Activated T-cell treated with anti-CD3 and anti-CD28 coated beads, Interleukin-2, amount 50 U/mL, for 24 hours (primary cell): ENCODE measurements around the gene CDK5R1.
"Not testable (repeated sequence)": the region's sequence is repeated elsewhere in the genome, so short reads cannot be mapped to it uniquely, and the experiment has no call there.

Experiments used
- DNase-seq: peaks from one replicate; pipeline ENCODE4 v3.0.0-alpha.2; 2020
- H3K27ac Mint-ChIP-seq: 2 replicates; pipeline ENCODE4 v1.8.0; 2020; ENCODE audit warnings: mild to moderate bottlenecking, mixed read lengths
- H3K27me3 Mint-ChIP-seq: 2 replicates; pipeline ENCODE4 v1.8.0; 2020; ENCODE audit warnings: mixed read lengths
- H3K36me3 Mint-ChIP-seq: 2 replicates; pipeline ENCODE4 v1.8.0; 2020; ENCODE audit warnings: low read depth, mixed read lengths
- H3K4me1 Mint-ChIP-seq: 2 replicates; pipeline ENCODE4 v1.8.0; 2020; ENCODE audit warnings: low read depth, mixed read lengths
- H3K4me3 Mint-ChIP-seq: 2 replicates; pipeline ENCODE4 v1.8.0; 2020; ENCODE audit warnings: mild to moderate bottlenecking, moderate library complexity, mixed read lengths
- H3K9me3 Mint-ChIP-seq: 2 replicates; pipeline ENCODE4 v1.8.0; 2020; ENCODE audit warnings: mixed read lengths

CDK5R1 gene

DNA sequence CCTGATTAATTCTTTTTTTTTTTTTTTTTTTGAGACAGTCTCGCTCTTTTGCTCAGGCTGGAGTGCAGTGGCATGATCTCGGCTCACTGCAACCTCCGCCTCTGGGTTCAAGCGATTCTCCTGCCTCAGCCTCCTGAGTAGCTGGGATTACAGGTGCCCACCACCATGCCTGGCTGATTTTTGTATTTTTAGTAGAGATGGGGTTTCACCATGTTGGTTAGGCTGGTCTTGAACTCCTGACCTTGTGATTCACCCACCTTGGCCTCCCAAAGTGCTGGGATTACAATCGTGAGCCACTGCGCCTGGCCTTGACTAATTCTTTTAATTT lies 37.7 kb downstream of the CDK5R1 start:
- H3K27me3 Mint-ChIP-seq, H3K4me3 Mint-ChIP-seq, H3K9me3 Mint-ChIP-seq, H3K36me3 Mint-ChIP-seq, DNase-seq: not testable (repeated sequence)
- peak overlapping the region; percentile 99 for H3K27ac Mint-ChIP-seq
- H3K4me1 Mint-ChIP-seq, result peaks cover 67% of the 10 kb centered on the region

DNA sequence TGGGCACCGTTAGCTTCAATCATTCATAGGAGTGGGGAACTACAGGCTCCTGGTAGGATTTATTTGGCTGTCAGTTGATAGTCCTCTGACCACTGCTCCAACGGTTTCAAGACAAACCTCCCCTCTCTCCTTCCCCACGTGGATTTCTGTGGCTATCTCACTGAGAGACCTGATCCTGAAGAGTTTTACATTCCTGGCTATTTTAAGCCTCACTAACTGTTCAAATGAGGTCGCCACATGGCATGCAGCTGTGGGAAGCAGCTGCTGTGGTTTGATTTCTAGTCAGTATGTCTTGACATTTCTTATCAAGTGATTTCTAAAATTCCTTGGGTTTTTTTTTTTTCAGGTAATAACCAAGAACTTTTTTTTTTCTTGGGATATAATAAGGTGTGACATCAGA lies 38.3 kb downstream of the CDK5R1 start:
- Mint-ChIP-seq H3K27ac (peak overlapping the region; percentile 15), H3K36me3 (no peaks in the 10 kb centered on the region), H3K27me3 (peaks cover 3% of the 10 kb centered on the region), H3K9me3 (no peaks in the 10 kb centered on the region), H3K4me1 (peaks cover 61% of the 10 kb centered on the region), H3K4me3 (no peak overlapping the region)
- DNase-seq, result no peak

DNA sequence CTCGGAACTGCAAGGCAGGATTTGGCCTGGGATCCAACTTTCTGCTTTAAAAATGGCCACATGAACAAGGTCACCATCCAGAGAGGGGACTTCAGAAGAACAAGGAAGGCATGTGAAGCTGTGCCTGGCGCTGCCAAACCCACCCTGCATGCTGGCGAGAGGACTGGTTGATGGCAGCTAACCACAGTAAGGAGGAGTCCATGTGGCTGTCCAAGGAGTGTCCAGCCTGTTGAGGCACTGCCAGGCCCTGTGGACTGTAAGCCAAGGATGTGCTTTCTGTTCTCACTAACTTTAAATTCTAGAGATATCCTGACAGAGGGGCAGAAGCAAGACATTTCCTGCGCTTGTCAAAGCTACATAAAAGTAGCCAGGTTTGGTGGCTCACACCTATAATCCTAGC lies 40.4 kb downstream of the CDK5R1 start:
- H3K4me1 Mint-ChIP-seq, result peaks cover 45% of the 10 kb centered on the region
- no peak for DNase-seq
- no peaks in the 10 kb centered on the region for H3K9me3 Mint-ChIP-seq
- H3K27me3 Mint-ChIP-seq, result peaks cover 3% of the 10 kb centered on the region
- no peak overlapping the region for H3K4me3 Mint-ChIP-seq
- no peak overlapping the region for H3K27ac Mint-ChIP-seq
- no peaks in the 10 kb centered on the region for H3K36me3 Mint-ChIP-seq

DNA sequence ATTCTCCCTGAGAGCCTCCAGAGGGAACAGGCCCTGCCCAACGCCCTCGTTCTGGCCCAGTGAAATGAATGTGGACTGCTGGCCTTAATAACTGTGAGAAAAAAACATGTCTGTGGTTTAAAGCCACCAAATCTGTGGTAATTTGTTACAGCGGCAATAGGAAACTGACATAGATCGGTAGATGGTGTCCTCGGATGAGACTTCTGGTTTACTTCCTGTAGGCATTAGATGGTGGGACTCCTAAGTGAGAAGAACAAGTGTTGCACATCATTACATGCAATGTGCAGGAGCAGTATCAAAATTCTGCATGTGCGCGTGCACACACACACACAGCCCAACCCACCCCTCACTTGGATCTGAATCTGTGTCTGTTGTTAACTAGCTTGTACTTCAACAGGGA lies 42.0 kb downstream of the CDK5R1 start:
- H3K4me1 Mint-ChIP-seq, result peaks cover 35% of the 10 kb centered on the region
- no peak overlapping the region for H3K4me3 Mint-ChIP-seq
- no peaks in the 10 kb centered on the region for H3K36me3 Mint-ChIP-seq
- H3K9me3 Mint-ChIP-seq, result no peaks in the 10 kb centered on the region
- no peak for DNase-seq
- H3K27me3 Mint-ChIP-seq, result peaks cover 3% of the 10 kb centered on the region
- no peak overlapping the region for H3K27ac Mint-ChIP-seq

DNA sequence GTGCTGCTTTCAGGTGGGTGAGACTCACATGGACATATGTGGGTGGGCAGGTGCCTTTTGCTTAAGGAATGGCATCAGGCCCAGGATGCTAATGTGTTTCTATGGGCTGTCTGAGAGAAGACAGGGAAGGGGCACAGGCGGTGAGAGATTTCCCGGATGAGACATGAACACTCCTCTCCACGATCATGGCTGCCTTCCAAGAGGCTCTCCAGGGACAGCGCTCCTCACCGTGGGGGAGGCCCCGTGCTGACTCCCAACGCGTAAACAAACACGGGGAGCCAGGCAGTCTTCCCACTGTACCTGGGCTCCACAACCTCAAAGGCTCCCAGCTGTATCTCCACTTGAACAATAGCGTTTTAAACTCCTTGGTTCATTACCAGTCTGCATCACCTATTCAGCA lies 42.8 kb downstream of the CDK5R1 start:
- Mint-ChIP-seq H3K36me3 (no peaks in the 10 kb centered on the region), H3K27ac (no peak overlapping the region), H3K4me1 (peaks cover 30% of the 10 kb centered on the region), H3K9me3 (no peaks in the 10 kb centered on the region), H3K27me3 (peaks cover 3% of the 10 kb centered on the region), H3K4me3 (no peak overlapping the region)
- DNase-seq, result no peak

DNA sequence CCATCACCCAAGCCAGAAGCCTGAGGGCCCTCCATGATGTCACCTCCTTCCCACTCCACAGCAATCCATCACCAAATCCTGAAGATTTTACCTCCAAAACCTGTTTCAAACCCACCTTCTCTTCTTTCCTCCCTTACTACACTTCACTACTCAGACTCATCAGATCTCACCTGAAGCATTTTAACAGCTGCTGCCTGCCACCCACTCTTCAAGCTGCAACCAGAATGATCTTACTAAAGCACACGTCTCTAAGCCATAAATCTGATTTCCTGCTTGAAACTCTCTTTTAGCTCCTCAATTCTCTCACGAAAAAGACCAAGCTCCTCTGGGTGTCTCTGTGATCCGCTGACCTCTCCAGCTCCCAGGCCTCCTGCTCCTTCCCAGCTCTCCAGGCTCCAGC lies 46.5 kb downstream of the CDK5R1 start:
- H3K4me3 Mint-ChIP-seq, result no peak overlapping the region
- H3K27ac Mint-ChIP-seq, result no peak overlapping the region
- H3K9me3 Mint-ChIP-seq, result no peaks in the 10 kb centered on the region
- peaks cover 19% of the 10 kb centered on the region for H3K4me1 Mint-ChIP-seq
- no peak for DNase-seq
- no peaks in the 10 kb centered on the region for H3K36me3 Mint-ChIP-seq
- no peaks in the 10 kb centered on the region for H3K27me3 Mint-ChIP-seq

DNA sequence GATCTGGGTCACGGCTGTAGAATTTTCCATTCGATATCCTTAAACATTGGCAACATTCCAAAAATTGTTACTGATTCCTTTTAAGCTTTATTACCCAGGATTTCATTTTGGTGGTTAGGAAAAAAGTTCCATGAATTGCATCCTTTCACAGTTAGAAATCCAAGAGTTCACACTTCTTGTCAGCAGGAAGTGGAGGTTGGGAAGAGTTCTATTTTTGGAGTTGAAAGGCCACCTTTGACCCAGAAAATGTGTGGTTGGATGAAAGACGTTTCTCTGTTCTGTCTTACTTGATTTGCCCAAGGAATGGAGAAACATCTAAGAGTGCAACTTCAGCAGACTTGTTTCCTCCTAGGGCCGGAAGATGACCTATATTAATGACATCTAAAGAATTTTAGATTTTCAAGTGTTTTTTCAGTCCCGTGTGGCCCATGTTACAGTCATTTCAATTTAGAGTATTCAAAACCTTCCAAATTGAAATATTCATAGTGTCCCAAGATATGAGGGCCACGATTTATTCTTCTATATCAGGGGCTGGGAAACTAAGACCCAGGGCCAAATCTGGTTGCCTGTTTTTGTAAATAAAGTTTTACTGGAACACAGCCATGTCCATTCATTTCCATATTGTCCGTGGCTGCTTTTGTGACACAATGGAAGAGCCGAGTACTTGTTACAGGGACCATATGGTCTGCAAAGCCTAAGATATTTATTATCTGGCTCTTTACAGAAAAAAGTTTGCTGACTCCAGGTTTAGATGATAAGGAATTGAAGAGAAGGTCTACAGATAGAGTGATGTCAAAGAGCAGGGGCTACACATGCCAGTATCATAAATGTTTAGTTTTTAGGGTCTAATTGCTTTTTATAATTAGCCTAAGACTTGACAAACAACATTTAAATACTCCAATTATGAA lies 50.2 kb downstream of the CDK5R1 start:
- DNase-seq, result no peak
- Mint-ChIP-seq H3K27ac (no peak overlapping the region), H3K27me3 (no peaks in the 10 kb centered on the region), H3K36me3 (no peaks in the 10 kb centered on the region), H3K4me3 (no peak overlapping the region), H3K4me1 (peaks cover 11% of the 10 kb centered on the region), H3K9me3 (no peaks in the 10 kb centered on the region)
